Stomach smooth muscle (tissue), 2 donors: Measurements from ENCODE around the gene NEK7.
"Not testable (repeated sequence)": the region's sequence is repeated elsewhere in the genome, so short reads cannot be mapped to it uniquely, and the experiment has no call there.

ENCODE experiments used
- H3K27ac ChIP-seq: one replicate; pipeline ENCODE4 v1.7.0; 2013; ENCODE audit warnings: mild to moderate bottlenecking, low read length, inconsistent platforms
- H3K27me3 ChIP-seq, 2 donors: one replicate each; pipeline ENCODE4 v1.7.0; 2013; ENCODE audit warnings: low read length in 2 of 2; ENCODE audit not compliant: insufficient read depth in 2 of 2, control insufficient read depth in 1 of 2
- H3K36me3 ChIP-seq, 2 donors: one replicate each; pipeline ENCODE4 v1.7.0; 2013; ENCODE audit warnings: low read length in 2 of 2; ENCODE audit not compliant: control insufficient read depth in 2 of 2, insufficient read depth in 2 of 2
- H3K4me1 ChIP-seq: one replicate; pipeline ENCODE4 v1.7.0; 2013; ENCODE audit warnings: low read length; ENCODE audit not compliant: control insufficient read depth, insufficient read depth
- H3K4me3 ChIP-seq, 2 donors: one replicate each; pipeline ENCODE4 v1.7.0; 2013; ENCODE audit warnings: low read length in 2 of 2
- H3K9ac ChIP-seq, 2 donors: one replicate each; pipeline ENCODE4 v1.7.0; 2013; ENCODE audit warnings: low read length in 2 of 2, mild to moderate bottlenecking in 1 of 2
- H3K9me3 ChIP-seq, 2 donors: one replicate each; pipeline ENCODE4 v1.7.0; 2013; ENCODE audit warnings: low read length in 2 of 2; ENCODE audit not compliant: control insufficient read depth in 2 of 2
- donor health status: healthy.
- donor health status: Pancreatic carcinoma.

Gene NEK7

DNA sequence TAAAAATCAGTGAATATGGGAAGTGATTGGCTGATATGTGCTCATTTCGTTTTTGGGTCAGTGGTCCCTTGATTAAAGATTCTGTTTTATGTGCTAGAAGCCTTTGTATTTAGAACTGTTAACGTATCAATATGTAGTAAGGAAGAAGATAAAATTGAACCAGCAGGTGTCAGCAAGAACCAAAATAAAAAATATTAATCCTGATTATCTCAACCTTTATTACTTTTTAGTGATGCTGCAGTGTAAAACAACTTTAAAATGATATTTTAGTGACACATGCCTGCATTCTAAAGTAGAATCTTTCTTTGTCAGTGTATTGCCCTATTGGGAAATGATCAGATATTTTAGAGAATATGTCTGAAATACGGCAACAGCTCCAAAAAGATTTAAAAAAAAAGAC, 49.5 kb downstream of the NEK7 start:
- H3K36me3 ChIP-seq: no peaks in the 10 kb centered on the region
- no peaks in the 10 kb centered on the region for H3K4me1 ChIP-seq
- H3K4me3 ChIP-seq: no peak overlapping the region
- no peaks in the 10 kb centered on the region for H3K9me3 ChIP-seq
- H3K27me3 ChIP-seq: no peaks in the 10 kb centered on the region
- no peak overlapping the region for H3K27ac ChIP-seq
- H3K9ac ChIP-seq: no peak overlapping the region

DNA sequence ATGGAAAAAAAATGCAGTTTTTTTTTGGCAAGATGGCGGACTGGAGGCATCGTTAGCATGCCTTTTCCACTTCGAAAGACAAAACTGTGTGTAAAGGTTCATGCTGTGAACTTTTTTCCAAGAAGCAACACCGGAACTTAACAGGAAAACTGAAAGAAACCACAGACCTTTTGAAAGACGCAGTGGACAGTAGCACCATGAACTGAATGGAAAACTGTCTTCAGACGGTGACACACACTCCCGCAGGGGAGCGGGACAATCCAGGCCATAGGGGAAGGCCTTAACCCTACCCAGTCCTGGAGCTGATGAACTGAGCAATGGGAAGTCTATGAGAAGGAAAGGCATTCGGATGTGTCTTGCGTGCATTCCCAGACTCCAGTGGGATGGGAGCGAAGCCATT, 54.9 kb downstream of the NEK7 start:
- Histone ChIP-seq H3K4me3 (no peak overlapping the region), H3K27ac (no peak overlapping the region), H3K9ac (no peak overlapping the region), H3K4me1 (no peaks in the 10 kb centered on the region), H3K9me3 (no peaks in the 10 kb centered on the region), H3K27me3 (no peaks in the 10 kb centered on the region), H3K36me3 (peaks cover 6 to 7% of the 10 kb centered on the region in 2 donors)

DNA sequence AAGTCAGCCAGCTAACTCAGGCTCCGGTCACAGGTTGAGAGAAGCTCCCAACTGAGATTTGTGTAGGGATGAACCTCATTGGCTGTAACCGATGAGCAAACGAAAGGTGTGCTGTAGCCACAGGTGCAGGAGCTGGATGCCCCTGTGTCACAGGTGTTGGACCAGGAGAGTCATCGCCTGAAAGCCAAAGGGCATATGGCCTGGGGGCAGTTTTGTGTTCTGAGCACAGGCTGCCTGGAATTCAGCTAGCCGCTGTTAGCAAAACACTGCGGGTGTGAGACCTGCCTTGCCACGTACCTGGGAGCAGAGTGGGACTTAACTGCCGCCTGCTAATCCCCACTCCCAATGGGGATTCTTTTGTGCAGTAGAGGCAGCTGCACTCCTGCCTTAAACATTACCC, 55.3 kb downstream of the NEK7 start:
- H3K4me1 ChIP-seq: no peaks in the 10 kb centered on the region
- no peaks in the 10 kb centered on the region for H3K27me3 ChIP-seq
- no peak overlapping the region for H3K4me3 ChIP-seq
- peaks cover 6 to 7% of the 10 kb centered on the region in 2 donors for H3K36me3 ChIP-seq
- H3K9me3 ChIP-seq: no peaks in the 10 kb centered on the region
- H3K27ac ChIP-seq: no peak overlapping the region
- no peak overlapping the region for H3K9ac ChIP-seq

DNA sequence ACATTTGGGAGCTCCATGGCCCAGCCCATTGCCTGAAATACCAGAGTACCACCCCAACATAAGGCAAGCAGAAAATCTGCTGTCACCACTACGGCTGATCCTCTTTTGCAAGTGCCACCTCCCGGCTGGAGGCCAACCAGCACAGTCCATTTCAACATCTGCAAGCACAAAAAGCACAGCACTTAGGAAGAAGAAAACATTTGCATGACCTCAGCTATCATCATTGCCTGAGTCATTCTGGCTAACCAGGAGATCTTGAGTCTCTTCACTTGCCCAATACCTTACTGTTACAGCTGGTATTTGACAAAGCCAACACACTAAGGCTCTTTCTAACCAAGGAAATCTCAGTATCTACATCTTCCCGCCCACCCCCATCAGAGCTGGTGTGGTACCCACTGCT, 55.9 kb downstream of the NEK7 start:
- Histone ChIP-seq H3K36me3 (peaks cover 6 to 7% of the 10 kb centered on the region in 2 donors), H3K27ac (no peak overlapping the region), H3K4me1 (no peaks in the 10 kb centered on the region), H3K9ac (no peak overlapping the region), H3K4me3 (no peak overlapping the region), H3K27me3 (no peaks in the 10 kb centered on the region), H3K9me3 (no peaks in the 10 kb centered on the region)

DNA sequence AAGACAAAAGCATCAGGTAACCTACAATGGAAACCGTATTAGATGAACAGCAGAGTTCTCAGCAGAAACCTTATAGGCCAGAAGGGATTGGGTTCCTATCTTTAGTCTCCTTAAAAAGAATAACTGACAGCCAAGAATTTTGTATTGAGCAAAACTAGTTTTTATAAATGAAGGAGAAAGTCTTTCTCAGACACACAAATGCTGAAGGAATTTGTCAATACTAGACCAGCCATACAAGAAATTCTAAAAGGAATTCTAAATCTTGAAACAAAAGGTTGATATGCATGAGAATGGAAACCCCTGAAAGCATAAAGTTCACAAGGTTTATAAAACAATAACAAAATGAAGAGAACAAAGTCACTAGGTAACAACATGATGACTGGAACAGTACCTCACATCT, 58.1 kb downstream of the NEK7 start:
- H3K4me1 ChIP-seq: no peaks in the 10 kb centered on the region
- no peak overlapping the region for H3K9ac ChIP-seq
- H3K27me3 ChIP-seq: no peaks in the 10 kb centered on the region
- no peak overlapping the region for H3K27ac ChIP-seq
- no peak overlapping the region for H3K4me3 ChIP-seq
- no peaks in the 10 kb centered on the region for H3K9me3 ChIP-seq
- H3K36me3 ChIP-seq: peaks cover 6 to 7% of the 10 kb centered on the region in 2 donors

DNA sequence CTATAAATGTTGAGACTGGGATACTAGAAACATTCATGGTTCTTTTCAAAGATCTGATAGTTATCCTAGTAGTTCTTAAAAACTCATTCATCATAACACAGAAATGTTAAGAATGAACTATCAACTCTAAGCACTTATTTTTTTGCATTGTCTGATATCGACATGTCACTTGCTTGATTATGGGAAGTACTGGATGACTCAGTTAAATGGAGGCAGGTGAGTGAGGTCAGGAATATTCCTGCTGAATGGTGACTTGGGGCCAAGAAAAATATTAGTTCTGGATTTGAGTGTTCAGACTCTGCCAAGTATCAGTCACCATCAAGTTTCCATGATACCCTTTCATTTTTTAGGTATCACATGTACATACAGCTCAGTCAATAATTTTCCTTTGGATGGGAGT, 63.6 kb downstream of the NEK7 start:
- Histone ChIP-seq H3K9ac (no peak overlapping the region), H3K4me1 (no peaks in the 10 kb centered on the region), H3K27me3 (no peaks in the 10 kb centered on the region), H3K9me3 (no peaks in the 10 kb centered on the region), H3K36me3 (no peaks in the 10 kb centered on the region), H3K4me3 (no peak overlapping the region), H3K27ac (no peak overlapping the region)

DNA sequence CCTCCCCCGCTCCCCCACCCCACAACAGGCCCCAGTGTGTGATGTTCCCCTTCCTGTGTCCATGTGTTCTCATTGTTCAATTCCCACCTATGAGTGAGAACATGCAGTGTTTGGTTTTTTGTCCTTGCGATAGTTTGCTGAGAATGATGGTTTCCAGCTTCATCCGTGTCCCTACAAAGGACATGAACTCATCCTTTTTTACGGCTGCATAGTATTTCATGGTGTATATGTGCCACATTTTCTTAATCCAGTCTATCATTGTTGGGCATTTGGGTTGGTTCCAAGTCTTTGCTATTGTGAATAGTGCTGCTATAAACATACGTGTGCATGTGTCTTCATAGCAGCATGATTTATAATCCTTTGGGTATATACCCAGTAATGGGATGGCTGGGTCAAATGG, 70.2 kb downstream of the NEK7 start:
- not testable (repeated sequence) for H3K36me3 ChIP-seq, H3K9me3 ChIP-seq, H3K27me3 ChIP-seq, H3K4me3 ChIP-seq, H3K27ac ChIP-seq, H3K9ac ChIP-seq, H3K4me1 ChIP-seq

DNA sequence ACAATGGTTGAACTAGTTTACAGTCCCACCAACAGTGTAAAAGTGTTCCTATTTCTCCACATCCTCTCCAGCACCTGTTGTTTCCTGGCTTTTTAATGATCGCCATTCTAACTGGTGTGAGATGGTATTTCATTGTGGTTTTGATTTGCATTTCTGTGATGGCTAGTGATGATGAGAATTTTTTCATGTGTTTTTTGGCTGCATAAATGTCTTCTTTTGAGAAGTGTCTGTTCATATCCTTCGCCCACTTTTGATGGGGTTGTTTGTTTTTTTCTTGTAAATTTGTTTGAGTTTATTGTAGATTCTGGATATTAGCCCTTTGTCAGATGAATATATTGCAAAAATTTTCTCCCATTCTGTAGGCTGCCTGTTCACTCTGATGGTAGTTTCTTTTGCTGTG, 70.7 kb downstream of the NEK7 start:
- not testable (repeated sequence) for H3K36me3 ChIP-seq, H3K9ac ChIP-seq, H3K27ac ChIP-seq, H3K27me3 ChIP-seq, H3K4me1 ChIP-seq, H3K9me3 ChIP-seq, H3K4me3 ChIP-seq

DNA sequence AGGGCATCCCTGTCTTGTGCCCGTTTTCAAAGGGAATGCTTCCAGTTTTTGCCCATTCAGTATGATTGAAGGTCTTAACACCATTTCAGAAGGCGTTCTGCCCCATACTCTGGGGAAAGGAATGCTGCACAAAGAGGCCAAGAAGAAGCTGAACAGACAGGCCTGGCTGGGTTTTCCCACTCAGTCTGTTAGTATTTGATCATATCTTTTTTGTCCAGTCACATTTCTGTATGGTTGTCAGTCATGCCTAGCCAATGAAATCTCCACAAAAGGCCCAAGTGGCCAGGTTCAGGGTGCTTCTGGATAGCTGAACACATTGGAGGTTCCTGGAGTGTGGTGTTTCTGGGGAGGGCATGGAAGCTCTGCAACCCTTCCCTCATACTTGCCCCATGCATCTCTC, 72.1 kb downstream of the NEK7 start:
- no peak overlapping the region for H3K9ac ChIP-seq
- no peak overlapping the region for H3K4me3 ChIP-seq
- peaks cover 0 to 3% of the 10 kb centered on the region in 2 donors for H3K9me3 ChIP-seq
- H3K27ac ChIP-seq: no peak overlapping the region
- H3K4me1 ChIP-seq: no peaks in the 10 kb centered on the region
- H3K36me3 ChIP-seq: no peaks in the 10 kb centered on the region
- no peaks in the 10 kb centered on the region for H3K27me3 ChIP-seq

DNA sequence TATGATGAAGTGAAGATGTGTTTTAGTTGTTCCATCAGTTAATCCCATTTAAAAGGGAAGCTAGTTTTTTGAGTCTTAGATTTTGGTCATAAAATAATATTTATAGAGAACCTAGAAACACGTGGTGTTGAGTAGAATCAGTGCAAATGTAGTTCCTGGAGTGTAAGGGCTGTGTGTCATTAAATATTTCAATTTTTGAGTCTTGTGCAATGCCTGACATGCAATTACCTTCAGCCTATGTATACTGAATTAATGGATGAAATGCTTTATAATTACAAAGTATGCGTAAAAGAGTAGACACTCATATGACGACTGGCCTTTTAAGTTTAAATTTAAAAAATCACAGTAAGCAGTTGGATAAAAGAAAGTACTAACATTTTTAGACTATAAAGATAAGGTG, 75.0 kb downstream of the NEK7 start:
- H3K4me3 ChIP-seq: no peak overlapping the region
- no peak overlapping the region for H3K9ac ChIP-seq
- no peaks in the 10 kb centered on the region for H3K27me3 ChIP-seq
- no peaks in the 10 kb centered on the region for H3K4me1 ChIP-seq
- H3K36me3 ChIP-seq: no peaks in the 10 kb centered on the region
- no peak overlapping the region for H3K27ac ChIP-seq
- H3K9me3 ChIP-seq: peaks cover under 1 to 2% of the 10 kb centered on the region in 2 donors

DNA sequence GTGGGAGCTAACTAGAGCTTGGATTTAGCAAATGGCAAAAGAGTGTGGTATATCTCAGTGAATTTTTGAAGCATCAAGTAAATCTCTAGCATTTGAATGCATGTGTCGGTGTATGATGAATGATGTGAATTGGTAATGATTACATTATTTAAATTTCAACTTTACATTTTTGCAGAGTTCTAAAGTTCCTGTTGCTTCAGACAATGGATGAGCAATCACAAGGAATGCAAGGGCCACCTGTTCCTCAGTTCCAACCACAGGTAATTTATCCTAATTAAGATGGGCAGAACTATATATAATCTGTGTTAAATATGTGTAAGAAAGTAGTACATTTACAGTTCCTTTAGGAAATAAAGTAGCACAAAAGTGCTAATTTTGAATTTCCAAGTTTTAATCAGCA, 75.6 kb downstream of the NEK7 start:
- peaks cover 0 to 2% of the 10 kb centered on the region in 2 donors for H3K9me3 ChIP-seq
- no peak overlapping the region for H3K27ac ChIP-seq
- no peaks in the 10 kb centered on the region for H3K36me3 ChIP-seq
- H3K4me1 ChIP-seq: no peaks in the 10 kb centered on the region
- no peak overlapping the region for H3K4me3 ChIP-seq
- no peaks in the 10 kb centered on the region for H3K27me3 ChIP-seq
- no peak overlapping the region for H3K9ac ChIP-seq
